ENCODE measurements around the gene MRPL18. TPM values are rescaled to one million over a fixed set of nuclear protein-coding genes. Genes with fewer than 3 reads are reported as not detected.

MRPL18 gene
- total RNA-seq, 4 donors from 2014 or later: 38.0 to 85.2 (median 74.1) TPM

GRCh38 chr6:159751448-159751847 is 38.8 kb upstream of the MRPL18 start:
- Histone ChIP-seq H3K36me3 (peaks cover 4 to 90% (median 11%) of the 10 kb centered on the region in 3 donors), H3K27me3 (no peaks in the 10 kb centered on the region), H3K4me3 (no peak overlapping the region), H3K9me3 (no peaks in the 10 kb centered on the region), H3K4me1 (no peaks in the 10 kb centered on the region), H3K27ac (no peak overlapping the region)
- TF ChIP-seq POLR2A (IDR thresholded peaks at IDR 0.05): no peak
- TF ChIP-seq CTCF (IDR thresholded peaks at IDR 0.05): no peak
- no peak for TF ChIP-seq EP300 (IDR thresholded peaks at IDR 0.05)
- no peak for DNase-seq (ENCODE audit: low spot score in 2 of 2)
- 84 to 89% methylated on average over 3 of the region's 3 CpGs for WGBS, 2 donors

- no peak overlapping the region for H3K27ac ChIP-seq
- no peaks in the 10 kb centered on the region for H3K4me1 ChIP-seq
- H3K27me3 ChIP-seq: no peaks in the 10 kb centered on the region
- 85% methylated on average over 6 of the region's 6 CpGs for WGBS, 2 donors
- no peak for DNase-seq (ENCODE audit: low spot score in 2 of 2)
- H3K36me3 ChIP-seq: peaks cover 0 to 86% (median 11%) of the 10 kb centered on the region in 3 donors
- TF ChIP-seq POLR2A (IDR thresholded peaks at IDR 0.05) (no peak), EP300 (IDR thresholded peaks at IDR 0.05) (no peak), CTCF (IDR thresholded peaks at IDR 0.05) (no peak)
- no peak overlapping the region for H3K4me3 ChIP-seq
- no peaks in the 10 kb centered on the region for H3K9me3 ChIP-seq
These were observed 37.0 kb upstream of the MRPL18 start for GRCh38 chr6:159753081-159753872.

GRCh38 chr6:159754401-159754800 is 35.9 kb upstream of the MRPL18 start:
- Histone ChIP-seq H3K27ac (no peak overlapping the region), H3K27me3 (no peaks in the 10 kb centered on the region), H3K4me1 (no peaks in the 10 kb centered on the region), H3K36me3 (peaks cover 0 to 82% (median 11%) of the 10 kb centered on the region in 3 donors), H3K4me3 (no peak overlapping the region), H3K9me3 (no peaks in the 10 kb centered on the region)
- DNase-seq (ENCODE audit: low spot score in 2 of 2): no peak
- TF ChIP-seq CTCF (IDR thresholded peaks at IDR 0.05) (no peak), POLR2A (IDR thresholded peaks at IDR 0.05) (no peak), EP300 (IDR thresholded peaks at IDR 0.05) (no peak)
- WGBS, 2 donors: 85 to 86% methylated on average over 2 of the region's 2 CpGs

GRCh38 chr6:159754959-159755914 is 35.0 kb upstream of the MRPL18 start:
- peak overlapping the region in 1 of 4 donors; percentile 44 for H3K27ac ChIP-seq
- H3K4me3 ChIP-seq: no peak overlapping the region

More at GRCh38 chr6:159754959-159755914, 35.0 kb upstream of the MRPL18 start:
- Histone ChIP-seq H3K4me1 (peaks cover 0 to 3% (median 0%) of the 10 kb centered on the region in 4 donors), H3K36me3 (peaks cover 0 to 74% (median 11%) of the 10 kb centered on the region in 3 donors), H3K27me3 (no peaks in the 10 kb centered on the region), H3K9me3 (no peaks in the 10 kb centered on the region)
- TF ChIP-seq POLR2A (IDR thresholded peaks at IDR 0.05) (no peak), CTCF (IDR thresholded peaks at IDR 0.05) (no peak), EP300 (IDR thresholded peaks at IDR 0.05) (no peak)
- DNase-seq (ENCODE audit: low spot score in 2 of 2): no peak
- 66 to 72% methylated on average over 15 of the region's 15 CpGs for WGBS, 2 donors
